Measurements from ENCODE around the gene C12orf50.

GRCh38 chr12:88063375-88063774 lies 34.2 kb upstream of the C12orf50 start:
- no peak for TF ChIP-seq CTCF (IDR thresholded peaks at IDR 0.05)
- no peak for TF ChIP-seq POLR2A (IDR thresholded peaks at IDR 0.05)

Measured in lower leg skin (tissue), 3 donors.